NCI-H1436 treated with DMSO at 0.1 percent for 48 hours (cell line): ENCODE measurements around the gene CACNA2D2.

ENCODE experiments used
- DNase-seq: peaks from one replicate; lab custom pipeline; 2025; lab: John Stamatoyannopoulos, UW

The CACNA2D2 gene

DNA sequence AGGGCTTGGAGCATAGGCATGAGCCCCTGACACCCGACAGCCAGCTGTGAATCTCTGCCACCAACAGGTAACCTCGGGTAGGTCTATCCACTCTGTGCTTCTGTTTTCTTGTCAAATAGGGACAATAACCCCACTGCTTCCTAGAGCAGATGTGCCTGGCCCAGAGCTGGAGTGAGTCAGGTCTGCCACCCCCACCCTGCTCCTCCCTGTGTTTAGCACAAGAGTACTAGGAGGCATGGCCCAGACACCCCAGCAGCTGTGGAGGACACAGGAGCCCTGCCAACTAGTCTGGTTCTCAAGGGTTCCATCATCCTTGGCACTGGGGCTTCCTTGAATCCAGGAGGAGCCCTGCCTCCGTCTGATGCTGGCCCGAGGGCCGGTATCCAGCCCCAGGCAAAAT lies 110.4 kb downstream of the CACNA2D2 start:
- no peak for DNase-seq

DNA sequence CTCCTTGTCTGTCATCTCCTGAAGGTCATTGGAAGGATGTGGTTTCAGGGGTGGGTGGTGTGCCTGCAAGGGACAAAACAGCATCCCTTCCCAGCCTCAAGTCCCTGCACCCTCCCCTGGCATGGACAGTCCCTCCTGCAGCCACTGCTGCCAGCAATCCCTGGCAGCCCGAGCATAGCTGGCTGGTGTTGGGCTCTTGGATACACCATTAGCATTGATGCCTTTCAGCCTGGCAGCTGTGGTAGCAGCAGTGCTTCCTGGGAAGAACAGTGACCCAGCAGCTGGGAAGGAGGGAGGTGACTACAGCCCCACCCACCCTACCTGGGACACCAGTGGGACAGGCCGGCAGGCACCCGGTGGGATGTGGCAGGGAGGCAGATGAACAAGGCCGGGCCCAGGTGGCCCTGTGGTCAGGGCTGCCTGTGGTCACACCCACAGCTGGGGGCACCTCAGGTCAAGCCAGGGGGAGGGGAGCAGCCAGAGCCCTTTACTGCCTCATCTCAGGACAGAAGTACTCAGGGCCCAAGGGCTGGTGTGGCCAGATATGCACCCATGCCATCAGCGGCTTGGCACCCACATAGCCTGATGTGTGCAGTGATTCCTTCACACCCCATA lies 111.2 kb downstream of the CACNA2D2 start:
- no peak for DNase-seq

DNA sequence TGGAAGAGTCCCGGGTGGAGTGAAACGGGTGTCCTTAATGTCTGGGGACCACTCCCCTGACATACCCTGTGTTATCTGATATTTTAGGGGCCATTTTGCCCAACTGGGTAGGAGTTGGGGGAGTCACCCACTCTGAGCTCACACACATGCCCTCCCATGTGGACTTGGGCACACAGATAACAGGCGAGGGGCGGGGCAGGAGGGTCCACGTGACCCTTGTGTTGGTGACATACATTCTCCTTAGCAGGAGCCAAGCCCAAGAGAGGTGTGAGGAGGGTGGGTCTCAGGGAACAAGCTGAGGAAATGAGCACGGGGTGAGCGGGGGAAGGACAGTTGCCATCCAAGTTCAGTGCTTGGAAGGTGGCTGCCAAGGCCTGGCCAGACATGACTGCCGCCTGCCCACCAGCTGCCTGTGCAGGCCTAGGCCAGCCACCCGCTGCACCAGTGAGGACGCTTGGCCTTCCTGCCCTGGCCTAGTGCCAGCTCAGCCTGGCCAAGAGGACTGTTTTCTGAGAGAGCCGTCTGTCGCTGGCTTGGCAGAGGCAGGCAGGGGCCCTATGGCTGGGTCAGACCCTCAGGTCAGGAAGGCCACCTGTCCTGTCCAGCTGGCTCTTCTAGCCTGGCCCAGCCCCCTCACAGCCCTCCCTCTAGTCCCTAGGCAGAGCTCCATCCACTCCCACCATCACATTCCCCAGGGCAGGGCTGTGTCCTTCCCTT lies 112.8 kb downstream of the CACNA2D2 start:
- no peak for DNase-seq

GRCh38 chr3:50389414-50389767 lies 114.0 kb downstream of the CACNA2D2 start:
- DNase-seq = no peak

- DNase-seq = no peak
Observed at GRCh38 chr3:50388720-50389413, 114.6 kb downstream of the CACNA2D2 start.

DNA sequence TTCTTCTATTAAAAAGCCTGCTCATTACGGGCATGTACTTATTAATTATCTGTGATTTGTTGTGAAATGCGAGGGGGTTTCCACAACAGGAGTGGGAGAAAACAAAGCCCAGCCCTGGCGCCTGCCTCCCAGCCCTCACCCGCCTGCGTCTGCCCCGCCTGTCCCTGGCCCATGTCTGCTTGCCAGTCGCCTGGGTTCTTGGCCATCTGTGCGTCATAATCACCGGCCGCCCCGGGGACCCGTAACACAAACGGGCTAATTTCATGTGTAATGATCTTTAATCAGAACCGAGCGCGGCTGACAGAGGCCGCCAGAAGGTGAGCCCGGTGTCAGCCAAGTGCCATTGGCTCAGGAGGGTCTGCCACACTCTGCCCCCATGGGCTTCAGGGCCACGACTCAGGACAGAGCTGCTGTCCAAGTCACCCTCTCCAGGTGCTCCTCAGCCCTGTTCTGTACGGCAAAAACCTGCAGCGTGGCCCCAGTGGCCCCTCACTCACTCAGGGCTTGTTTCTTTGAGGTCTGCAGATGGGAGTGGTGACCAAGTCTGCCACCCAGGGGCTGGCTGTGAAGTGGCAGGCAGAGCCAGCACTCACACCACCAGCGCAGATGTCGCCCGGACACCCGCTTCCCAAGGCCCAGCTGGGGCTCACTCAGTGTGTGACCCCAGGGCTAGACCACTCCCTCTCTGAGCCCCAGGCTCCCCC lies 115.3 kb downstream of the CACNA2D2 start:
- no peak for DNase-seq

- no peak for DNase-seq
Observed at GRCh38 chr3:50385754-50386153, 117.7 kb downstream of the CACNA2D2 start.

- no peak for DNase-seq
Observed at GRCh38 chr3:50383750-50384149, 119.7 kb downstream of the CACNA2D2 start.

DNA sequence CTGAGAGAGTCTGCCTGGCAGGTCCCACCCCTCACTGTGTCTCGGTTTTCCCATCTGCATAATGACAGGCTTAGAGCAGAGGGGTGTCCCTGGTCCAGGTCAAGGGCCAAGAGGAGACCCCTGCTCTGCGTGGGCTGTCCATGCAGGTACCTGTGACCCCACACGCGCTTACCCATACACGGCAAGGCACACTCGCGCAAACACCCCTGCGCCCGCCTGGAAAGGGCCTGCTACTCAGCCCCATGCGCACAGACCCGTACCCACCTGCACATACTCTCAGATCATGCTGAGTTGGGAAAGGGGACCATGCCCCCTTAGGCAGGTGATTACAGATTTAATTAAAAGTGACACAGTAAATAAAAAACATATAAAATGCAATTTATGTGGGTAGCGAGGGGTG lies 120.7 kb downstream of the CACNA2D2 start:
- no peak for DNase-seq

- DNase-seq = no peak
Observed at GRCh38 chr3:50381383-50381782, 122.1 kb downstream of the CACNA2D2 start.

DNA sequence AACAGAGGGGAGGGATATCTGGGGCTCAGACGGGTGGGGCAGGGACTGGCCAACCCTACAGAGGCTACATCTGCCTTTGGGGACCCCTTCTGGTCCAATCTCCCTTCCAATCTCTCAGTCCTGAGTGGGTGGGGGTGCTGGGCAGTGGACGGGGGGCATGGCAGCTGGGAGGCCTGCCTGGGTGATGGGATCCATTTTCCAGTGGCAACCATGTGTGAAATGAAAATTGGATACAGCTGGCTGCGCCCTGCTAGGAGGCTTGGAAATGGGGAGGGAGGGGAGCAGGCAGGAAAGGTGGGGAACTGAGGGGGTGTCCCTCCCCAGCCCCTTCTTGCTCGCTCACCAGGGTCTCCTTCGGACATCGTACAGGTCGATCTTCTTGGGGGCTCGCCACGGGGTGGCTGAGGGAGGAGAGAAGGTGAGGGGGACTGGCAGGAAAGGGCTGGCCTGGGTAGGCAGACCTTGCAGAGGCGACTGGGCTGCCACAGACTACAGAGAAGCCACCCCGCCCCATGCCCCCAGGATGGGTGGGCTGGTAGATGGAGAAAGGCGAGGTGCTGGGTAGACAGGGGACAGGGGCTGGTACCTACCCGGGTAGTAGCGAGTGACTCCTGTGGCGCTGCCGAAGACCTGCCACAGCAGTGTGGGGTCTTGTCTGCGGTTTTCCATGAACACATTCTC lies 122.9 kb downstream of the CACNA2D2 start:
- DNase-seq = no peak

- no peak for DNase-seq
Observed at GRCh38 chr3:50378757-50379156, 124.7 kb downstream of the CACNA2D2 start.

GRCh38 chr3:50378024-50378423 lies 125.4 kb downstream of the CACNA2D2 start:
- no peak for DNase-seq

GRCh38 chr3:50375258-50375931 lies 128.0 kb downstream of the CACNA2D2 start:
- no peak for DNase-seq

- no peak for DNase-seq
Observed at GRCh38 chr3:50374363-50375257, 128.8 kb downstream of the CACNA2D2 start.

GRCh38 chr3:50373146-50374051 lies 130.0 kb downstream of the CACNA2D2 start:
- no peak for DNase-seq

GRCh38 chr3:50372349-50372748 lies 131.1 kb downstream of the CACNA2D2 start:
- no peak for DNase-seq

- DNase-seq = no peak
Observed at GRCh38 chr3:50371133-50371685, 132.2 kb downstream of the CACNA2D2 start.

DNA sequence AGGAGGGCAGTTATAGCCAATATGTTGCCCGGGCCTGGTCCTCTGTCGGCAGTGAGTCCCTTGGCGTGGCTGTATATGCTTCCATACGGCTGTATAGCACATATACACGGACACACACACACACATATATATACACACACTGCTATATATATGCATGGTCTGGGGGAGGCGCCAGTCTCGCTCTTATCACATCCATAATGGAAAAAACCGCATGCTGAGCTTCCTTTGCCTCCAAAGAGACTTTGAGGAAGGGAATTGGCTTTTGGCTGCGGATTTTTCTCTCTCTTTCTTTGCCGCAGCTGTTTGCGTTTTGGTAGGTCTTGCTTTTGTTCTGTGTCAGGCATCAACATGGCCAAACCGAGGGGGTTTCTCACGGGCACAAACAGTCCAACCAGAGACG lies 132.8 kb downstream of the CACNA2D2 start:
- no peak for DNase-seq
